HepG2 (cell line): ENCODE results near the gene DAAM1. TPM values are rescaled to one million over a fixed set of nuclear protein-coding genes. Genes with fewer than 3 reads are reported as not detected.

Experiments
- BCLAF1 ChIP-seq: fragments of 450-650 bp; IDR thresholded peaks from 2 replicates; pipeline ENCODE4 v1.6.1; 2017; ENCODE audit warnings: mild to moderate bottlenecking
- DMAP1 ChIP-seq: IDR thresholded peaks from 2 replicates; pipeline ENCODE4 v1.6.1; 2016
- ELF4 ChIP-seq: sonication (generic); formaldehyde crosslinking; IDR thresholded peaks from 2 replicates; pipeline ENCODE4 v1.5.0; 2020; ENCODE audit warnings: missing genetic modification reagents, mild to moderate bottlenecking, moderate library complexity, borderline replicate concordance
- FOXP1 ChIP-seq, 2 experiments: fragments of 450-650 bp in 1 of 2; IDR thresholded peaks; 2 replicates each; pipeline ENCODE4 v1.6.1; 2017 to 2018; ENCODE audit warnings: antibody characterized with exemption in 1 of 2
- HMG20A ChIP-seq: IDR thresholded peaks from 2 replicates; pipeline ENCODE4 v1.6.1; 2016; ENCODE audit warnings: borderline replicate concordance
- HOXA7 ChIP-seq: sonication (generic); formaldehyde crosslinking; IDR thresholded peaks from 2 replicates; pipeline ENCODE4 v1.8.1; 2022; ENCODE audit warnings: mild to moderate bottlenecking, missing genetic modification reagents, moderate library complexity
- KMT2B ChIP-seq: IDR thresholded peaks from 2 replicates; pipeline ENCODE4 v1.6.1; 2016; ENCODE audit warnings: missing genetic modification reagents, missing compliant biosample characterization
- MAX ChIP-seq: IDR thresholded peaks from 2 replicates; pipeline ENCODE4 v1.6.1; 2012; ENCODE audit warnings: inconsistent platforms
- MEIS1 ChIP-seq: sonication (generic); formaldehyde crosslinking; IDR thresholded peaks from 2 replicates; pipeline ENCODE4 v1.9.0; 2021; ENCODE audit warnings: mild to moderate bottlenecking, missing genetic modification reagents, moderate library complexity, borderline replicate concordance
- MYC ChIP-seq: sonication (generic); formaldehyde crosslinking; IDR thresholded peaks from 2 replicates; pipeline ENCODE4 v1.9.0; 2021; ENCODE audit warnings: missing genetic modification reagents, borderline replicate concordance
- NCOA5 ChIP-seq: sonication (generic); formaldehyde crosslinking; IDR thresholded peaks from 2 replicates; pipeline ENCODE4 v1.4.0; 2020; ENCODE audit warnings: missing genetic modification reagents
- RARG ChIP-seq: sonication (generic); formaldehyde crosslinking; IDR thresholded peaks from 2 replicates; pipeline ENCODE4 v1.4.0; 2020; ENCODE audit warnings: low read depth, mild to moderate bottlenecking, missing genetic modification reagents
- RXRA ChIP-seq: sonication (generic); formaldehyde crosslinking; IDR thresholded peaks from 2 replicates; pipeline ENCODE4 v1.5.1; 2020; ENCODE audit warnings: missing genetic modification reagents
- SP5 ChIP-seq: IDR thresholded peaks from 2 replicates; pipeline ENCODE4 v1.6.1; 2016; ENCODE audit warnings: low read depth, borderline replicate concordance
- TEAD3 ChIP-seq: optimal IDR thresholded peaks from 2 replicates; pipeline ENCODE3; 2016; ENCODE audit warnings: borderline replicate concordance
- UBTF ChIP-seq: sonication (generic); formaldehyde crosslinking; IDR thresholded peaks from 2 replicates; pipeline ENCODE4 v1.4.0; 2020; ENCODE audit warnings: mild to moderate bottlenecking, missing genetic modification reagents
- ZFP37 ChIP-seq: sonication (generic); formaldehyde crosslinking; IDR thresholded peaks from 2 replicates; pipeline ENCODE4 v1.4.0; 2020; ENCODE audit warnings: missing genetic modification reagents, borderline replicate concordance
- ZGPAT ChIP-seq: IDR thresholded peaks from 2 replicates; pipeline ENCODE4 v1.6.1; 2016; ENCODE audit warnings: mild to moderate bottlenecking
- ZNF138 ChIP-seq: sonication (generic); formaldehyde crosslinking; IDR thresholded peaks from 2 replicates; pipeline ENCODE4 v1.5.0; 2020; ENCODE audit warnings: mild to moderate bottlenecking, low read depth, missing genetic modification reagents
- ZNF350 ChIP-seq: sonication (generic); formaldehyde crosslinking; IDR thresholded peaks from 2 replicates; pipeline ENCODE4 v1.4.0; 2020; ENCODE audit warnings: mild to moderate bottlenecking, low read depth, missing genetic modification reagents, borderline replicate concordance
- ZNF441 ChIP-seq: sonication (generic); formaldehyde crosslinking; IDR thresholded peaks from 2 replicates; pipeline ENCODE4 v1.7.0; 2021; ENCODE audit warnings: missing genetic modification reagents, borderline replicate concordance
- ZNF740 ChIP-seq: sonication (generic); formaldehyde crosslinking; IDR thresholded peaks from 2 replicates; pipeline ENCODE4 v1.4.0; 2020; ENCODE audit warnings: missing genetic modification reagents
- ZSCAN21 ChIP-seq: sonication (generic); formaldehyde crosslinking; IDR thresholded peaks from 2 replicates; pipeline ENCODE4 v1.8.0; 2022; ENCODE audit warnings: mild to moderate bottlenecking, missing genetic modification reagents, moderate library complexity, borderline replicate concordance
- ZSCAN29 ChIP-seq: sonication (generic); formaldehyde crosslinking; conservative IDR thresholded peaks from 2 replicates; pipeline ENCODE4 v1.4.0; 2020; ENCODE audit warnings: mild to moderate bottlenecking, missing genetic modification reagents
- ZSCAN31 ChIP-seq: sonication (generic); formaldehyde crosslinking; IDR thresholded peaks from 2 replicates; pipeline ENCODE4 v1.5.0; 2020; ENCODE audit warnings: low read depth, mild to moderate bottlenecking, missing genetic modification reagents
- polyA plus RNA-seq, 8 experiments: library from polyadenylated mRNA; depleted of rRNA in 3 of 8; stranded (reverse) in 7 of 8; unstranded in 1 of 8; fragments of >200 nt; fragmentation: Illumina TruSeq in 4 of 8; extraction: Trizol in 4 of 8; gene quantifications; 2 replicates each; pipeline versions ENCODE4 v1.2.1 to v1.2.3, GENCODE V29; 2011 to 2016; ENCODE audit warnings: low read depth in 4 of 8, missing spikeins in 1 of 8, mixed read lengths in 1 of 8; ENCODE audit not compliant: insufficient read depth in 1 of 8
- total RNA-seq, 5 experiments: library from RNA; depleted of rRNA; stranded (reverse); fragments of >200 nt; fragmentation: Illumina TruSeq; extraction: Trizol; gene quantifications; 2 replicates each; pipeline ENCODE4 v1.2.3, GENCODE V29; 2016; ENCODE audit warnings: low read depth in 1 of 5

The DAAM1 gene
- total and polyA plus RNA-seq, 2 of the 13 experiments (the other 11 are each of a cell fraction or from before 2014, with no cell fraction given), result 10.9 to 24.5 TPM

GRCh38 chr14:59215322-59215721 lies 26.9 kb downstream of the DAAM1 start (continued):
- no peak for TF ChIP-seq HOXA7 (CRISPR knock-in tag)
- TF ChIP-seq DMAP1 (CRISPR knock-in tag), result peak; percentile 42; the same call in 1 of the 2 replicates
- TF ChIP-seq ZNF441 (CRISPR knock-in tag), result no peak
- TF ChIP-seq ELF4 (CRISPR knock-in tag), result no peak
- peak; percentile 31 for TF ChIP-seq TEAD3 (CRISPR knock-in tag)
- no peak for TF ChIP-seq ZNF740 (CRISPR knock-in tag)
- no peak for TF ChIP-seq FOXP1 (IDR thresholded peaks at IDR 0.05)
- TF ChIP-seq FOXP1 (CRISPR knock-in tag; IDR thresholded peaks at IDR 0.05), result no peak; the same call in 1 of the 2 replicates
- no peak for TF ChIP-seq NCOA5 (CRISPR knock-in tag)
- TF ChIP-seq ZNF138 (CRISPR knock-in tag), result no peak
- TF ChIP-seq HMG20A, result 0 out of 2 replicates have a peak, but pooled peaks have one; percentile 23
- TF ChIP-seq KMT2B (CRISPR knock-in tag), result peak; percentile 57; the same call in 1 of the 2 replicates
- TF ChIP-seq ZNF350 (CRISPR knock-in tag), result peak; percentile 33; the same call in 1 of the 2 replicates
- TF ChIP-seq ZSCAN31 (CRISPR knock-in tag), result no peak
- peak; percentile 70; the same call in 1 of the 2 replicates for TF ChIP-seq ZSCAN29
- TF ChIP-seq BCLAF1, result no peak
- peak; percentile 31; the same call in 1 of the 2 replicates for TF ChIP-seq ZGPAT (CRISPR knock-in tag)
- 0 out of 2 replicates have a peak, but pooled peaks have one; percentile 21 for TF ChIP-seq MEIS1 (CRISPR knock-in tag)
- TF ChIP-seq UBTF (CRISPR knock-in tag), result peak; percentile 53
- TF ChIP-seq ZSCAN21 (CRISPR knock-in tag), result 0 out of 2 replicates have a peak, but pooled peaks have one; percentile 52
- no peak for TF ChIP-seq RXRA (CRISPR knock-in tag)
- TF ChIP-seq MYC (CRISPR knock-in tag), result peak; percentile 73; the same call in 1 of the 2 replicates
- TF ChIP-seq ZFP37 (CRISPR knock-in tag), result peak; percentile 36; the same call in 1 of the 2 replicates
- TF ChIP-seq MAX, result peak; percentile 87
- no peak for TF ChIP-seq SP5
- no peak for TF ChIP-seq RARG (CRISPR knock-in tag)
